HEK293 (cell line): ENCODE measurements around the gene GRB10.

Experiments
- ATF2 ChIP-seq: fragments of 450-650 bp; formaldehyde crosslinking; IDR thresholded peaks from 2 replicates; pipeline ENCODE4 v1.5.1; 2016; ENCODE audit warnings: missing biosample characterization, missing genetic modification characterization, low read depth
- CTCF ChIP-seq: fragments of 450-650 bp; formaldehyde crosslinking; IDR thresholded peaks from 2 replicates; pipeline ENCODE4 v1.5.1; 2016; ENCODE audit warnings: missing biosample characterization, missing genetic modification characterization
- KLF7 ChIP-seq: fragments of 450-650 bp; formaldehyde crosslinking; IDR thresholded peaks from 2 replicates; pipeline ENCODE4 v1.5.1; 2016; ENCODE audit warnings: missing biosample characterization, missing genetic modification characterization, borderline replicate concordance
- KLF9 ChIP-seq: fragments of 450-650 bp; formaldehyde crosslinking; IDR thresholded peaks from 2 replicates; pipeline ENCODE4 v1.5.1; 2016; ENCODE audit warnings: missing biosample characterization, missing genetic modification characterization, low read depth
- REST ChIP-seq: fragments of 450-650 bp; formaldehyde crosslinking; IDR thresholded peaks from 2 replicates; pipeline ENCODE4 v1.5.1; 2016; ENCODE audit warnings: missing biosample characterization, missing genetic modification characterization
- ZBTB1 ChIP-seq: fragments of 450-650 bp; formaldehyde crosslinking; IDR thresholded peaks from 2 replicates; pipeline ENCODE4 v1.5.1; 2016; ENCODE audit warnings: missing biosample characterization, missing genetic modification characterization
- ZBTB11 ChIP-seq: fragments of 450-650 bp; formaldehyde crosslinking; conservative IDR thresholded peaks from 2 replicates; pipeline ENCODE4 v1.5.1; 2016; ENCODE audit warnings: low read depth, missing biosample characterization, missing genetic modification characterization
- ZBTB21 ChIP-seq: fragments of 450-650 bp; formaldehyde crosslinking; IDR thresholded peaks from 2 replicates; pipeline ENCODE4 v1.5.1; 2017; ENCODE audit warnings: missing biosample characterization, missing genetic modification characterization
- ZNF433 ChIP-seq: fragments of 450-650 bp; formaldehyde crosslinking; IDR thresholded peaks from 2 replicates; pipeline ENCODE4 v1.5.1; 2016; ENCODE audit warnings: missing biosample characterization, missing genetic modification characterization, low read depth
- ZNF514 ChIP-seq: fragments of 450-650 bp; formaldehyde crosslinking; IDR thresholded peaks from 2 replicates; pipeline ENCODE4 v1.5.1; 2016; ENCODE audit warnings: missing biosample characterization, missing genetic modification characterization
- ZNF670 ChIP-seq: fragments of 450-650 bp; formaldehyde crosslinking; IDR thresholded peaks from 2 replicates; pipeline ENCODE4 v1.5.1; 2016; ENCODE audit warnings: missing biosample characterization, missing genetic modification characterization, low read depth
- ZSCAN16 ChIP-seq: fragments of 450-650 bp; formaldehyde crosslinking; IDR thresholded peaks from 2 replicates; pipeline ENCODE4 v1.5.1; 2016; ENCODE audit warnings: missing biosample characterization, missing genetic modification characterization

GRCh38 chr7:50556247-50556991 lies 226.3 kb downstream of the GRB10 start:
- no peak for TF ChIP-seq CTCF
- no peak for TF ChIP-seq ZBTB11
- TF ChIP-seq KLF7 (tag by site-specific recombination), result no peak
- TF ChIP-seq REST, result no peak
- no peak for TF ChIP-seq ZNF670 (tag by site-specific recombination)
- no peak for TF ChIP-seq ZBTB1 (tag by site-specific recombination)
- no peak for TF ChIP-seq ZSCAN16
- TF ChIP-seq KLF9, result no peak
- TF ChIP-seq ZBTB21, result no peak
- TF ChIP-seq ATF2 (tag by site-specific recombination), result no peak
- TF ChIP-seq ZNF433 (tag by site-specific recombination), result no peak
- no peak for TF ChIP-seq ZNF514 (tag by site-specific recombination)
